ENCODE results near the gene SDC4.
A peak's percentile ranks its signal among the peaks of the same experiment; 100 is the strongest.

SDC4 gene

DNA sequence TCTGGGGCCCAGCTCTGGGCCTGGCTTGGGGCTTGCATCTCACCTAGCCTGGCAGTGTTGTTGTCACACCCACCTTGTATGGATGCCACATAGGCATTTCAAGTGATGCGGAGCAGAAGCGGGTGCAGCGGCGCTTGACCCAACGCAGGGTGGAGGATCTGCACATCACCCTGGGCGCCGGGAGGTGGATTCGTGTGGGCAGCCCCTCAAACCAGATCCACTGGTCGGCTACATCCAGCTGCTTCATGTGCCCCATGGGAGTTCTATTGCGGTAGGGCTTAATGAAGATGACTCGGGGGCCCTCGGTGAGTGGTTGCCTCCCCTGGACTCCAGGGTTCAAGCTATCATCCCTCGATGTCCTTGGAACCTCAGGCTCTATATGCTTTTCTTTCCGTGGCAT is 26.7 kb upstream of the SDC4 start:
- Histone ChIP-seq H3K4me3 (ENCODE audit: insufficient read depth, low read depth, low read length, poor library complexity, severe bottlenecking) (no peak overlapping the region), H3K4me1 (ENCODE audit: control insufficient read depth, insufficient read depth, low read length, poor library complexity, severe bottlenecking) (peaks cover 13% of the 10 kb centered on the region), H3K36me3 (ENCODE audit: control insufficient read depth, insufficient read depth, low read length) (peaks cover 2% of the 10 kb centered on the region), H3K27me3 (replicated peaks; ENCODE audit: control insufficient read depth, insufficient read depth, low read length, poor library complexity, severe bottlenecking) (no peaks in the 10 kb centered on the region), H3K27ac (ENCODE audit: insufficient read depth, low read length, poor library complexity, severe bottlenecking) (no peak overlapping the region), H3K9me3 (ENCODE audit: control insufficient read depth, low read length) (no peaks in the 10 kb centered on the region)
- DNase-seq = no peak

GRCh38 chr20:45374101-45374467 is 25.9 kb upstream of the SDC4 start:
- peak overlapping the region; percentile 70 for H3K27ac ChIP-seq (ENCODE audit: insufficient read depth, low read length, poor library complexity, severe bottlenecking)
- H3K4me3 ChIP-seq (ENCODE audit: insufficient read depth, low read depth, low read length, poor library complexity, severe bottlenecking) = no peak overlapping the region
- peaks cover 2% of the 10 kb centered on the region for H3K36me3 ChIP-seq (ENCODE audit: control insufficient read depth, insufficient read depth, low read length)
- H3K9me3 ChIP-seq (ENCODE audit: control insufficient read depth, low read length) = no peaks in the 10 kb centered on the region
- DNase-seq = no peak
- H3K4me1 ChIP-seq (ENCODE audit: control insufficient read depth, insufficient read depth, low read length, poor library complexity, severe bottlenecking) = peaks cover 13% of the 10 kb centered on the region
- H3K27me3 ChIP-seq (replicated peaks; ENCODE audit: control insufficient read depth, insufficient read depth, low read length, poor library complexity, severe bottlenecking) = no peaks in the 10 kb centered on the region

GRCh38 chr20:45373353-45374100 is 25.3 kb upstream of the SDC4 start:
- peak; percentile 73 to 81 (median 74) for DNase-seq
- peaks cover 17% of the 10 kb centered on the region for H3K4me1 ChIP-seq (ENCODE audit: control insufficient read depth, insufficient read depth, low read length, poor library complexity, severe bottlenecking)
- H3K4me3 ChIP-seq (ENCODE audit: insufficient read depth, low read depth, low read length, poor library complexity, severe bottlenecking) = peak overlapping the region; percentile 64
- H3K9me3 ChIP-seq (ENCODE audit: control insufficient read depth, low read length) = no peaks in the 10 kb centered on the region
- H3K27me3 ChIP-seq (replicated peaks; ENCODE audit: control insufficient read depth, insufficient read depth, low read length, poor library complexity, severe bottlenecking) = no peaks in the 10 kb centered on the region
- H3K36me3 ChIP-seq (ENCODE audit: control insufficient read depth, insufficient read depth, low read length) = peaks cover 2% of the 10 kb centered on the region
- H3K27ac ChIP-seq (ENCODE audit: insufficient read depth, low read length, poor library complexity, severe bottlenecking) = peak overlapping the region; percentile 70

- H3K27me3 ChIP-seq (replicated peaks; ENCODE audit: control insufficient read depth, insufficient read depth, low read length, poor library complexity, severe bottlenecking) = no peaks in the 10 kb centered on the region
- no peak for DNase-seq
- H3K4me3 ChIP-seq (ENCODE audit: insufficient read depth, low read depth, low read length, poor library complexity, severe bottlenecking) = peak overlapping the region; percentile 64
- H3K9me3 ChIP-seq (ENCODE audit: control insufficient read depth, low read length) = no peaks in the 10 kb centered on the region
- peaks cover 2% of the 10 kb centered on the region for H3K36me3 ChIP-seq (ENCODE audit: control insufficient read depth, insufficient read depth, low read length)
- peak overlapping the region; percentile 70 for H3K27ac ChIP-seq (ENCODE audit: insufficient read depth, low read length, poor library complexity, severe bottlenecking)
- peaks cover 23% of the 10 kb centered on the region for H3K4me1 ChIP-seq (ENCODE audit: control insufficient read depth, insufficient read depth, low read length, poor library complexity, severe bottlenecking)
These were observed 24.6 kb upstream of the SDC4 start for GRCh38 chr20:45372646-45373352.

- peaks cover 29% of the 10 kb centered on the region for H3K4me1 ChIP-seq (ENCODE audit: control insufficient read depth, insufficient read depth, low read length, poor library complexity, severe bottlenecking)
- no peak overlapping the region for H3K4me3 ChIP-seq (ENCODE audit: insufficient read depth, low read depth, low read length, poor library complexity, severe bottlenecking)
- H3K27ac ChIP-seq (ENCODE audit: insufficient read depth, low read length, poor library complexity, severe bottlenecking) = no peak overlapping the region
- no peak for DNase-seq
- H3K36me3 ChIP-seq (ENCODE audit: control insufficient read depth, insufficient read depth, low read length) = peaks cover 6% of the 10 kb centered on the region
- no peaks in the 10 kb centered on the region for H3K27me3 ChIP-seq (replicated peaks; ENCODE audit: control insufficient read depth, insufficient read depth, low read length, poor library complexity, severe bottlenecking)
- no peaks in the 10 kb centered on the region for H3K9me3 ChIP-seq (ENCODE audit: control insufficient read depth, low read length)
These were observed 24.0 kb upstream of the SDC4 start for GRCh38 chr20:45372241-45372640.

GRCh38 chr20:45370571-45371160 is 22.4 kb upstream of the SDC4 start:
- H3K36me3 ChIP-seq (ENCODE audit: control insufficient read depth, insufficient read depth, low read length) = peaks cover 21% of the 10 kb centered on the region
- DNase-seq = no peak
- H3K9me3 ChIP-seq (ENCODE audit: control insufficient read depth, low read length) = no peaks in the 10 kb centered on the region
- H3K27me3 ChIP-seq (replicated peaks; ENCODE audit: control insufficient read depth, insufficient read depth, low read length, poor library complexity, severe bottlenecking) = no peaks in the 10 kb centered on the region
- H3K27ac ChIP-seq (ENCODE audit: insufficient read depth, low read length, poor library complexity, severe bottlenecking) = no peak overlapping the region
- no peak overlapping the region for H3K4me3 ChIP-seq (ENCODE audit: insufficient read depth, low read depth, low read length, poor library complexity, severe bottlenecking)
- H3K4me1 ChIP-seq (ENCODE audit: control insufficient read depth, insufficient read depth, low read length, poor library complexity, severe bottlenecking) = peaks cover 33% of the 10 kb centered on the region

GRCh38 chr20:45368221-45368980 is 20.2 kb upstream of the SDC4 start:
- Histone ChIP-seq H3K4me1 (ENCODE audit: control insufficient read depth, insufficient read depth, low read length, poor library complexity, severe bottlenecking) (peaks cover 37% of the 10 kb centered on the region), H3K27me3 (replicated peaks; ENCODE audit: control insufficient read depth, insufficient read depth, low read length, poor library complexity, severe bottlenecking) (no peaks in the 10 kb centered on the region), H3K36me3 (ENCODE audit: control insufficient read depth, insufficient read depth, low read length) (peaks cover 26% of the 10 kb centered on the region), H3K4me3 (ENCODE audit: insufficient read depth, low read depth, low read length, poor library complexity, severe bottlenecking) (peak overlapping the region; percentile 7), H3K9me3 (ENCODE audit: control insufficient read depth, low read length) (no peaks in the 10 kb centered on the region), H3K27ac (ENCODE audit: insufficient read depth, low read length, poor library complexity, severe bottlenecking) (peak overlapping the region; percentile 33)
- DNase-seq = peak in 1 of 3 donors; percentile 28

GRCh38 chr20:45367126-45367525 is 18.9 kb upstream of the SDC4 start:
- H3K36me3 ChIP-seq (ENCODE audit: control insufficient read depth, insufficient read depth, low read length) = peaks cover 26% of the 10 kb centered on the region
- DNase-seq = no peak
- no peaks in the 10 kb centered on the region for H3K27me3 ChIP-seq (replicated peaks; ENCODE audit: control insufficient read depth, insufficient read depth, low read length, poor library complexity, severe bottlenecking)
- peaks cover 32% of the 10 kb centered on the region for H3K4me1 ChIP-seq (ENCODE audit: control insufficient read depth, insufficient read depth, low read length, poor library complexity, severe bottlenecking)
- H3K9me3 ChIP-seq (ENCODE audit: control insufficient read depth, low read length) = no peaks in the 10 kb centered on the region
- no peak overlapping the region for H3K27ac ChIP-seq (ENCODE audit: insufficient read depth, low read length, poor library complexity, severe bottlenecking)
- H3K4me3 ChIP-seq (ENCODE audit: insufficient read depth, low read depth, low read length, poor library complexity, severe bottlenecking) = no peak overlapping the region

- Histone ChIP-seq H3K27ac (ENCODE audit: insufficient read depth, low read length, poor library complexity, severe bottlenecking) (no peak overlapping the region), H3K4me1 (ENCODE audit: control insufficient read depth, insufficient read depth, low read length, poor library complexity, severe bottlenecking) (peaks cover 31% of the 10 kb centered on the region), H3K36me3 (ENCODE audit: control insufficient read depth, insufficient read depth, low read length) (peaks cover 26% of the 10 kb centered on the region), H3K27me3 (replicated peaks; ENCODE audit: control insufficient read depth, insufficient read depth, low read length, poor library complexity, severe bottlenecking) (no peaks in the 10 kb centered on the region), H3K9me3 (ENCODE audit: control insufficient read depth, low read length) (no peaks in the 10 kb centered on the region), H3K4me3 (ENCODE audit: insufficient read depth, low read depth, low read length, poor library complexity, severe bottlenecking) (no peak overlapping the region)
- no peak for DNase-seq
These were observed 18.4 kb upstream of the SDC4 start for GRCh38 chr20:45366631-45367030.

All from effector memory CD4-positive, alpha-beta T cell (primary cell).